HCT116 (cell line): ENCODE data around the gene IL1B. TPM values are rescaled to one million over a fixed set of nuclear protein-coding genes. Genes with fewer than 3 reads are reported as not detected.

Experiments
- ATAC-seq: fragments of 200-7000 bp; cut with Tn5 transposase; 2 replicates; pipeline ENCODE4 v1.9.1; 2020; ENCODE audit warnings: mild to moderate bottlenecking, moderate library complexity
- BruUV-seq: library from RNA; stranded (reverse); fragments of 400-500 nt; replicated peaks from 2 replicates; lab custom pipeline; 2021; lab: Mats Ljungman, UMichigan
- CTCF ChIA-PET: fragments of 300-600 bp; sonication (Branson Sonifier 250); formaldehyde crosslinking; loops from one replicate; lab custom pipeline; 2021; ENCODE audit warnings: antibody characterized with exemption; lab: Charles Lee
- POLR2A ChIA-PET: fragments of 300-600, 350-600 bp; sonication (Branson Sonifier 250); formaldehyde crosslinking; loops from one replicate; lab custom pipeline; 2021; ENCODE audit warnings: antibody characterized with exemption; lab: Charles Lee
- RAD21 ChIA-PET, 2 experiments: fragments of 300-600 bp; sonication (Branson Sonifier 250); formaldehyde crosslinking; loops; one replicate each; lab custom pipeline; 2023; ENCODE audit warnings: low total read pairs in 2 of 2; ENCODE audit not compliant: uncharacterized antibody in 2 of 2, unreplicated experiment in 2 of 2, low non-redundant PET in 1 of 2; lab: Charles Lee
- DNase-seq: peaks from one replicate; pipeline ENCODE4 v3.0.0-alpha.2; 2010; ENCODE audit warnings: low read depth, low spot score
- H2AFZ ChIP-seq: fragments of 200-600 bp; shearing (Covaris generic), sonication (generic); 2 replicates; pipeline ENCODE4 v1.6.1; 2017; ENCODE audit warnings: low read depth, mixed run types, mixed read lengths, antibody characterized with exemption, low read length; ENCODE audit not compliant: poor library complexity, severe bottlenecking
- H3K27ac ChIP-seq: 2 replicates; pipeline ENCODE4 v1.5.1; 2012; ENCODE audit warnings: low read depth, low read length
- H3K27me3 ChIP-seq: fragments of 200-600 bp; sonication (generic); 2 replicates; pipeline ENCODE4 v1.6.1; 2016; ENCODE audit warnings: mixed run types, low read length, mixed read lengths; ENCODE audit not compliant: insufficient read depth
- H3K36me3 ChIP-seq, 2 experiments: fragments of 200-500 bp in 1 of 2; fragments of 200-600 bp in 1 of 2; sonication (Bioruptor generic) in 1 of 2; sonication (generic) in 1 of 2; 2 replicates each; pipeline versions ENCODE4 v1.5.1 to v1.6.1; 2014 to 2016; ENCODE audit warnings: low read length in 2 of 2, inconsistent platforms in 1 of 2, mixed read lengths in 1 of 2, mixed run types in 1 of 2; ENCODE audit not compliant: insufficient read depth in 2 of 2, control insufficient read depth in 1 of 2
- H3K4me1 ChIP-seq, 2 experiments: fragments of 200-600 bp in 1 of 2; sonication (generic) in 1 of 2; 2 replicates each; pipeline versions ENCODE4 v1.5.1 to v1.6.1; 2012 to 2017; ENCODE audit warnings: low read length in 2 of 2, inconsistent platforms in 1 of 2, mild to moderate bottlenecking in 1 of 2, mixed read lengths in 1 of 2, mixed run types in 1 of 2, moderate library complexity in 1 of 2; ENCODE audit not compliant: insufficient read depth in 2 of 2, control insufficient read depth in 1 of 2
- H3K4me2 ChIP-seq: fragments of 200-600 bp; sonication (generic); 2 replicates; pipeline ENCODE4 v1.6.1; 2017; ENCODE audit warnings: mixed run types, low read length, mixed read lengths
- H3K4me3 ChIP-seq, 2 experiments: fragments of 200-600 bp in 1 of 2; sonication (generic) in 1 of 2; replicated peaks in 1 of 2; 2 replicates each; pipeline ENCODE4 v1.5.1; 2011 to 2016; ENCODE audit warnings: low read length in 2 of 2, control low read depth in 1 of 2, low read depth in 1 of 2, mild to moderate bottlenecking in 1 of 2, mixed read lengths in 1 of 2, mixed run types in 1 of 2
- H3K79me2 ChIP-seq: fragments of 200-600 bp; sonication (generic); 2 replicates; pipeline ENCODE4 v1.6.1; 2017; ENCODE audit warnings: mild to moderate bottlenecking, mixed run types, low read length, moderate library complexity, mixed read lengths; ENCODE audit not compliant: insufficient read depth
- H3K9ac ChIP-seq: fragments of 200-600 bp; sonication (generic); 2 replicates; pipeline ENCODE4 v1.6.1; 2016; ENCODE audit warnings: low read length, mixed read lengths
- H3K9me2 ChIP-seq: fragments of 200-600 bp; sonication (generic), shearing (Covaris generic); 2 replicates; pipeline ENCODE4 v1.6.1; 2017; ENCODE audit warnings: mixed run types, mild to moderate bottlenecking, moderate library complexity; ENCODE audit not compliant: insufficient read depth
- H3K9me3 ChIP-seq, 2 experiments: fragments of 200-500 bp in 1 of 2; fragments of 200-600 bp in 1 of 2; sonication (Bioruptor generic) in 1 of 2; sonication (generic) in 1 of 2; 2 replicates each; pipeline ENCODE4 v1.6.1; 2014 to 2017; ENCODE audit warnings: low read length in 2 of 2, mixed read lengths in 2 of 2, inconsistent platforms in 1 of 2, low read depth in 1 of 2, mild to moderate bottlenecking in 1 of 2, mixed run types in 1 of 2, moderate library complexity in 1 of 2; ENCODE audit not compliant: control insufficient read depth in 1 of 2, insufficient read depth in 1 of 2
- H4K20me1 ChIP-seq: fragments of 200-600 bp; sonication (generic), shearing (Covaris generic); 2 replicates; pipeline ENCODE4 v1.6.1; 2017; ENCODE audit warnings: mixed run types, mild to moderate bottlenecking, moderate library complexity; ENCODE audit not compliant: insufficient read depth
- FOSL1 ChIP-seq: IDR thresholded peaks from 2 replicates; pipeline ENCODE4 v1.6.1; 2012; ENCODE audit warnings: low read depth
- POLR2A ChIP-seq: IDR thresholded peaks from 2 replicates; pipeline ENCODE4 v1.7.0; 2011; ENCODE audit warnings: borderline replicate concordance; ENCODE audit not compliant: insufficient read depth, insufficient read length; ENCODE audit errors: extremely low read depth
- POLR2AphosphoS5 ChIP-seq: IDR thresholded peaks from 2 replicates; pipeline ENCODE4 v1.6.1; 2011; ENCODE audit warnings: mild to moderate bottlenecking, low read depth, low read length, moderate library complexity
- SP1 ChIP-seq: IDR thresholded peaks from 2 replicates; pipeline ENCODE4 v1.6.1; 2012; ENCODE audit warnings: low read depth
- ZBTB33 ChIP-seq: IDR thresholded peaks from 2 replicates; pipeline ENCODE4 v1.6.1; 2011; ENCODE audit warnings: mild to moderate bottlenecking, low read length, moderate library complexity; ENCODE audit not compliant: insufficient replicate concordance; ENCODE audit errors: extremely low read depth
- intact Hi-C: fragments of 100-400 bp; cut with micrococcal nuclease; formaldehyde crosslinking; loops from 2 replicates; pipeline ENCODE4 v1.10.0; 2022
- total RNA-seq: library from RNA; stranded (reverse); gene quantifications from one replicate; pipeline ENCODE4 v1.2.1, GENCODE V29; 2021; ENCODE audit not compliant: unreplicated experiment

IL1B gene
- total RNA-seq, 1 experiment from 2014 or later, result not detected

GRCh38 chr2:112880696-112881095 lies 44.1 kb upstream of the IL1B start:
- Histone ChIP-seq H3K4me2 (no peak overlapping the region), H3K9me3 (no peaks in the 10 kb centered on the region), H3K27ac (no peak overlapping the region), H3K9me2 (no peaks in the 10 kb centered on the region), H3K27me3 (no peaks in the 10 kb centered on the region), H3K9ac (no peak overlapping the region), H3K4me3 (no peak overlapping the region), H3K79me2 (no peaks in the 10 kb centered on the region), H4K20me1 (no peaks in the 10 kb centered on the region), H3K4me1 (peaks cover 3 to 30% of the 10 kb centered on the region in 2 experiments; a peak in 3 of 4 replicates), H3K36me3 (no peaks in the 10 kb centered on the region), H2AFZ (no peak overlapping the region)
- ChIA-PET POLR2A (no interaction called here), CTCF (interaction anchor here (1.2 kb wide), 1 partner anchor 131 kb away, joined by 5 read pairs; no protein-coding TSS in a partner anchor), RAD21 (interaction anchor here in 1 of 2 experiments (1.2 kb wide), 1 partner anchor 131 kb away, joined by 5 read pairs; no protein-coding TSS in a partner anchor)
- DNase-seq (no peak), ATAC-seq (no peak)
- intact Hi-C loops, result no loop called here
- no TSS peak for BruUV-seq
- TF ChIP-seq POLR2AphosphoS5 (no peak), FOSL1 (no peak), SP1 (no peak)

- no peak overlapping the region for H3K4me3 ChIP-seq
- ChIA-PET RAD21 (no interaction called here), POLR2A (no interaction called here), CTCF (no interaction called here)
- no peaks in the 10 kb centered on the region for H4K20me1 ChIP-seq
- H3K4me1 ChIP-seq, result peaks cover 3 to 30% of the 10 kb centered on the region in 2 experiments; a peak in 3 of 4 replicates
- no TSS peak for BruUV-seq
- no peak for ATAC-seq
- H3K79me2 ChIP-seq, result no peaks in the 10 kb centered on the region
- H3K4me2 ChIP-seq, result no peak overlapping the region
- H3K9me2 ChIP-seq, result no peaks in the 10 kb centered on the region
- no peaks in the 10 kb centered on the region for H3K9me3 ChIP-seq
- H3K27ac ChIP-seq, result no peak overlapping the region
- H3K36me3 ChIP-seq, result no peaks in the 10 kb centered on the region
- no peaks in the 10 kb centered on the region for H3K27me3 ChIP-seq
- H2AFZ ChIP-seq, result no peak overlapping the region
- intact Hi-C loops, result no loop called here
- no peak for TF ChIP-seq ZBTB33
- TF ChIP-seq POLR2A, result no peak
- TF ChIP-seq, all 23 proteins: peak for 0
- DNase-seq, result no peak
- H3K9ac ChIP-seq, result no peak overlapping the region
These were observed 43.5 kb upstream of the IL1B start for GRCh38 chr2:112880091-112880531.
